COLO668 (cell line): ENCODE results near the gene GPR34.
"Not testable (repeated sequence)": the region's sequence is repeated elsewhere in the genome, so short reads cannot be mapped to it uniquely, and the experiment has no call there.

Experiments
- DNase-seq: peaks from one replicate; lab custom pipeline; 2025; ENCODE audit not compliant: unreplicated experiment; lab: John Stamatoyannopoulos, UW

The GPR34 gene

DNA sequence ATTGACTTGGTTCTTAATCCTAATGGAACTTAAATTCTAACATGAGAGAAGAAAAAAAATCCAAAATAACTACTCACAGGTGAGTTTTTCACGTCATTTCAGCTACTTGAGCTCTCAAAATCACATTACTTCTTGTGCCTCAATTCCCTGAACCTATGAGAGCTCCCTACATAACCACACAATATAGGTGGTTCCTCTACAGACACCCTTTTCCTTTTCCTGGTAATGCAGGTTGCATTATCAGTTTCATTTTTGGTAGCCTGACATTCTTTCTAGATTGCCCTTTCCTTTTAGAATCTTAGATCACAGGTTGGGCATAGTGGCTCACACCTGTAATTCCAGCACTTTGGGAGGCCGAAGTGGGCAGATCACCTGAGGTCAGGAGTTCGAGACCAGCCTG is 4.3 kb downstream of the GPR34 start:
- DNase-seq: no peak

DNA sequence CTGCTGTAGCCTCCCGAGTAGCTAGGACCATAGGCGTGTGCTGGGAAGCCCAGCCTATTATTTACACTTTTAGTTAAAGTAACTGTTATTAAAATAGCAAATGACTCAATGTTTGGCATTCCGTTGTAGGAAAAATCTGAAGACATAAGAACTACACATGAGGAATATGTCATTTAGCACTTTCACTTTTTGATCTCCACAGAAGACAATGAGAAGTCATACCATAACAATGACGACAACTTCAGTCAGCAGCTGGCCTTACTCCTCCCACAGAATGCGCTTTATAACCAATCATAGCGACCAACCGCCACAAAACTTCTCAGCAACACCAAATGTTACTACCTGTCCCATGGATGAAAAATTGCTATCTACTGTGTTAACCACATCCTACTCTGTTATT is 6.7 kb downstream of the GPR34 start:
- DNase-seq: no peak

DNA sequence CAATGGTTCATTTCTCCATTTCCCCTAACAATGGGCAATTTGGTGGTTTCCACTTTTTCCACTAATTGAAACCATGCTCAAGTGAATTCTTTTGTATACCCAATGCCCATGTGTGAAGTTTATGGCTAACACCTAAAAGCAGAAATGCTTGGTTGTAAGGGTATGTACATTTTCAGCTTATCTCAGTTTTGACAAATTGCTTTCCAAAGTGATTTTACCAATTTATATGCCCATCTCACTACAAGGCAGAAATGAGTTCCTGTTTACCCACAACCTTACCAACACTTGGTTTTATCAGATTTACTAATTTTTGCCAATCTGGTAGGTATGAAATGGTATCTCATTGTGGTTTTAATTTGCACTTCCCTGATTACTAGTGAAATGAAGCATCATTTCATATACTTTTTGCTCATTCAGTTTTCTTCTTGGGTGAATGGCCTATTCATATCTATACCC is 14.8 kb downstream of the GPR34 start:
- no peak for DNase-seq

DNA sequence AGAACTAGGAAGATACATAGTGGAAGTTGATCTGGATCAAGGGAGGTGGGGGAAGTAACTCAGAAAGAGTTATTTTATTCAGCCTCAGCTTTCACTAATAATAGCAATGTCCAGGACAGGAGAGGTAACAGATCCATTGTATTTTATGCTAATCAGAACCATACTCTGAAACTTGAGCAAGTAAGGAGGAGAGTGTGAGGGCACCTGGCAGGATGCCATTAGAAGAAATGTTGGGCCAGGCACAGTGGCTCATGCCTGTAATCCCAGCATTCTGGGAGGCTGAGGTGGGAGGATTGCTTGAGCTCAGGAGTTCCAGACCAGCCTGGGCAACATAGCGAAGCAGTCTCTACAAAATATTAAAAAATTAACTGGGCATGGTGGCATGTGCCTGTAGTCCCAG is 16.3 kb downstream of the GPR34 start:
- no peak for DNase-seq

DNA sequence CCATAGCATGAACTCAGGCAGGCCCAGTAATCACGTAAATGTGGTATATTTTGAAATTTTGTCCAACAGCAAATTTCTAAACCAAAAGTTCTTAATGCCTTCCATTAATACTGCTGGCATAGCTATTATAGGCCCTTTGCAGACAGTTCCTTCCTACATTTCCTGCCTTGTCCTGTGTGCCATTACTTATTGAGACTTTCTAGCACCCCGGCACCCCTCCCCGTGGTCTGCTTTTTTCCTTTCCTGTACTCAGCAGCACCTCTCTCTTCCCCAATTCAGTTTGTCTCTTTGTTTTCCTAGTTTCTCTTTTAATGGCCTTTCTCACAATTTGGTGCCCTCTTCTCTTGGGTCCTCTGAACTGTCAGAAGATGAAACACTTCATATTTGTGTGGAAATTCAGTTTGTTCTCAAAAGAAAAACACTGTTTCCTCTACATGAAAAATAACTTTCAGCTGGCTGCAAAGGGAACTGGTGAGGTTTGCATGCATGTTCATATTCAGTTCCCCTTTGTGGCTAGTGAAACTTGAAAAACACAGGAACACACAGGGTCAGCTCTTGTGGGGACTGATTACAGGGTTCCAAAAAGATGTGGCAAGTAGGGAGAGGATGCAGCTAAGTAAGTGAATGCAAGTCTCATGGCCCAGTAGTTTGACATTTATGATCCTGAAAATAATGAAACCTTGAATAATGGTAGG is 17.1 kb downstream of the GPR34 start:
- DNase-seq: no peak

DNA sequence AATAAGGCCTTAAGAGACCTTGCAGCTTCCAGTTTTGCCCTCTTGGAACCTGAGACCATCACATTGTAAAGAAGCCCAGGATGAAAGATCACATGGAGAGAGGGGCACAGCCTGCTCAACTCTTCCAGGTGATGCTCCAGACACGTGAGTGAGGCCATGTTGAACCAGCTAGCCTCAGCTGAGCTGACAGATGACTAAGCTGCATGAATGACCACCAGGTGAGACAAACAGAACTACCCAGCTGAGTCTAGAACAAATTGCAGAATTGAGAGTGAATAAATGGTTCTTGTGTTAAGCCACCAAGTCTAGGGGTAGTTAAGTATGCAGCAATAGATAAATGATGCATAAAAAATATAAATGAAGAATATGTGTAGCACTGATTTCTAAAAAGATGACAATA is 18.4 kb downstream of the GPR34 start:
- no peak for DNase-seq

DNA sequence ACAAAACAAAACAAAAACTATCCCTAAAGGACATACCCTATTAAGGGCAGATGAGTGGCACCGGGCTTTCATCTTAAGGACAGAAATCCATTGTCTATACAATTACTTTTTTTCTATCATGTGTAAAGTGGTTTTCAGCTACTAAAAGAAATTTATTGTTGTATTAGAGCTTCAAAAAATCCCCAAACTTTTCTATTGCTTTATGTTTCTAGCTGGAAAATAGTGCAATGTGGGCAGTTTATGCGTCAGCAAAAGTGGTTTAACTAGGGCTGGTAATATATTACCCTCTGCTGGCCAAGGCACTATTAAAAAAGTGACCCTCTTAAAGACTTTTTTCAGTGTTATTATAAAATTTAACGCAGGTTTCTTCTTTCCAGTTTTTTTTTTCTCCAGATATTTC is 19.7 kb downstream of the GPR34 start:
- no peak for DNase-seq

DNA sequence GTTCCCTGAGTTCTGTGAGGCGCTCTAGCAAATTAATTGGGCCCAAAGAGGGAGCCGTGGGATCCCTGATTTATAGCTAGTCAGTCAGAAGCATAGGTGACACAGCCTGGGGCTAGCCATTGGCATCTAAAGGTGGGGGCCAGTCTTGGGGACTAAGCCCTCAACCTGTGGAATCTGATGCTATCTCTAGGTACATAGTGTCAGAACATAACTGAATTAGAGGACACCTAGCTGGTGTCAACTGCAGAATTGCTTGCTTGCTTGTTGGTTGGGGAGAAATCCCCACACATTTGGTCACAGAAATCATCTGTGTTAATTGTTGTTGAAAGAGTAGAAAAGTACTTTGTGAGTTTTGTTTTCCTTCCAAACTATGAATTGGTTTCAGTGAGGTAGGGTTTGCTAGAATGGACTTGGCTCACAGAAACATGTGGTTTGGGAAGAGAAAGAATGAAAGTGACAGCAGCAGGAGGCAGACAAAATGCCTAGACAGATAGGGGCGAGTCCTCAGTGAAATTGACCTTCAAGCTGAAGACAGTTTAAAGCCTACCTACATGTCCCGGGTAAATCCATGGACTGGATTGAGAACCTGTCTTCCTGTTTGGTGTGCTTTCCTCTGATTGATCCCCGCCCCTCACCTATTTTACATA is 22.4 kb downstream of the GPR34 start:
- DNase-seq: no peak

DNA sequence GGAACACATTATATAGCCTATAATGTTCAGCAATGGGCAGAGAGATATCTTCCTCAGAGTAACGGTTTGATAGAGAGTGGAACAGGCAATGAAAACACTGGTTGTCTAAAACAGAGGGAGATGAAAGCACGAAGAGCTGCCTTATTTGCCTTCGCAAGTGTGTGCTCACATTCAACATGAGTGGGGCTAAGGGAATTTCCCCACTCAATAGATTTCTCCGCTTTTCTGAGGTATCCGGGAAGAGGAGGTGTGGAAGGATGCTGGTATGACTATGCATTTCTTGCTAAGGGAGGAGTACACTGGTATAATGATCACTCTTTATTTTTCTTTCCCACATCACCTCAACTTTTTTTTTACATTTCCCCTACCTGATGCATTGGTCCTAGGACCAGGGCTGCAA is 27.4 kb downstream of the GPR34 start:
- no peak for DNase-seq

DNA sequence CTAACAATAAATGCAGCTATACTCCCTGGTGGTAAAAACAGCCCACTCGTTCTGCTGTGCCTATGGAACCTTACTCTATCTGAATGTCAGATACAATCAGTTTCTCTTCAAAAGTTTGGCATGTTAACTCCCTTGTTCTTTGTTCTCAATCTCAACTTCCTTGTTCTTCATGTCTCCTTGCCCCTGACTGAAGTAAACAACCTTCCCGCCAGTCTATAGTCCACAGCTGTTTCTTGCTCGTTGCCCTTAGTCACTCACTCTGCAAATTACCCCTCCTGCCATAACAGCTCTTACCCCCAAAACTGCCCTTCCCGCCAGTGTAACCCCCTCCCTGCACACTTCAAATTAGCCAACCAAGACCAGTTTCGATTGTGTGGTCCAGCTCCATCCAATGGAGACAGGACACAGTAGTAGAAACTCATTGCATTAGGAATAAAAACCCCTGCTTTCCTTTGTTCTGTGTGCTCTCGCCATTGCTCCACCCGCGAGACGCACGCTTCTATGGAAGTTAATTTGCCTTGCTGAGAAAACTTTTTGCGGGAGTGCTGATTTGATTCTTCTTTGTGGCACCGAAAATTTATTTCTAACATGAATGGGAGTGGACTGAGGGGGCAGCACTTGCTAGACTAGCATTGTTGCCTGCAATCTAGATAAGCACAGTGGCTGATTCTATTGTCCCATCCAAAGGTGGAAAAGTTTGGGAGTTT is 28.1 kb downstream of the GPR34 start:
- no peak for DNase-seq

DNA sequence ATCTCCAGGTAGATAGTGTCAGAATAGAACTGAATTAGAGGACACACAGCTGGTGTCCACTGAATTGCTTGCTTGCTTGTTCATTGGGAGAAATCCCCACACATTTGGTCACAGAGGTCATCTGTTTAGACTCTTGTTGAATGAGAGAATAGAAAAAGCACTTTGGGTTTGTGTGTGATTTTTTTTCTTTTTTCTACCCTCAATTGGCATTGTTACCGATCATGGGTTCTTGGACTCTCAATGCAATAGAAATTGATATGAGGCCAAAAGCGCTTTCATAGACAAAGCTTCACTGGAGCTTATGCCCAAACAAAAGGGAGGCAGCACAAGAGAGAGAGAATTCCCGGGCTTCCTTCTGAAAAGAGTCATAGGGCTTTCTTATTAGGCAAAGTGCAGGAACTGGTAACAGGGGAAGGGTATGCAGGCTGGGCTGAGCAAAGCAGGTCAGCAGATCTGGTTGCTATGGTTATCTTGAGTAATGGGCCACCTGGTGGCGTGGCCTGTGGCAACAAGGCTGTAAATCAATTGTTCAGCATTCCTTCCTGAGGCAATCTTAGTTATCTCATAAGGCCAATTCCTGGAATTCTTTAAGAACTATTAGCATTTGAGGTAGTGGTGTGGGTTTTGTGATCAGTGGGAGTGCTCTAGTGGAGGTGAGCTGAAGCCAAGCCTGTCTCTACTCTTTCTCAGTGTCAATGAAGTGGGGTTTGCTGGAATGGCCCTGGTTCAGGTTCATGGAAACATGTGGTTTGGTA is 29.9 kb downstream of the GPR34 start:
- no peak for DNase-seq

DNA sequence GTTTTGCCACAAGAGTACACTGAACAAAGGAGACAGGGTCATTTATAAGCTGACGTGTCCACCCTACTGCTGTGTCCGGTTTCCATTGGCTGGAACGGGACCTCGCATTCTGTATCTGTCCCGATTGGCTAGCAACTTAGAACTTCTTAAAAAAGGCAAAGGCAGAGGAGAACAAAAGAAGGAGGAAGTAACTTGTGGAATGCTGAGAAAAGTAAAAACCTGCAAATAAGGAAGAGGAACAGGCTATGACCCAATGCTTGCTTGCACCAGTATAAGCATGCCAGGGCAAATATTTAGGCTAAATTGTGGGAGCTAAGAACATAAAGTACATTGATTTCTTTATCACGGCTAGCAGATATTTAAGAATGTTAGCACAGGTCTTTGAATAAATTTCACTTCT is 30.8 kb downstream of the GPR34 start:
- not testable (repeated sequence) for DNase-seq

DNA sequence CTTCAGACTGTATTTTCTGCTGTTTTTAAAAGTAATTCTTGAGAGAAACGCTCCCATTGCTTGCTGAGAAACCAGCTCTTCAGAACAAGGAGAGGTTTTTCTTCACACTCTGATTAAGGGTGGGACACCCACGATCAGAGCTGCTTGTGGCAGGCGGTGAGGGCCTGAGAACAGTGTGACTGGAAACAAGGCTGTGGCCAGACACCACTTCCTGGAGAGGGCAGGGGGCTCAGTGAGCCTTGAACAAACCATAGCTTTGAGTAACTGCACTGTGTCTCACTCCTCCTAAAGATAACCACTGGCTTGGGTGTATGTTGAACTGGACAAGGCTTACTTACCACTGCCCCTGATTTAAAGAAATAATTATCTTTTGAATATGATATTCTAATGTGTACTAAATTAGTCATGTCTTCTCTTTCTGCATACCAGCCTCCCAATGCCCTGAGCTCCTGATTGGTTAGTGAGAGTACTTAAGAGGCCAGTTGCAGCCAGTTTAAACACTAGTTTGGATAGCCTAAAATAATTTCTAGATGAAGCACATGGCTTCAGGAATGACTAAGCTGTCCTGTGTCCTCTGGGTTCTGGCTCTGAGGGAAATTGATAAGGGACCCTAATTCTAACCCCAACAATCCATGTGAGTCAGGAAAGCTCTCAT is 31.5 kb downstream of the GPR34 start:
- no peak for DNase-seq

DNA sequence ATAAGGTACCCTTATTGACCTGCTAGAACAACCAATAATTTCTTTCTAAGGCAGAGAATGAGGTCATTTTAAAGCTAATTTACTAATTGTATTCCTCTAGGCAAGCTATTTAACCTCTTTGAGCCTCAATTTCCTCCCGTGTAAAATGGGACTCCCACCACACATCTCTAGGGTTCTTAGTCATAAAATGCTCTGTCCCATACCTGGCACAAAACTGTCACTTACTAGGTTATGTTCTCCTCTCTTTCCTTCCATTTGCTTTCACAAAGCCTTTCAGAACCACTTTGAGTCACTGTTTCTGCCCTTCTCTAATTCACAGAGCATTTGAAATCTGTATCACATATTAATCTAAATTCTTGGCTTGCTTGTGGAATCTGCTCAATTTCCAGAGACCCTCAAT is 32.8 kb downstream of the GPR34 start:
- no peak for DNase-seq

DNA sequence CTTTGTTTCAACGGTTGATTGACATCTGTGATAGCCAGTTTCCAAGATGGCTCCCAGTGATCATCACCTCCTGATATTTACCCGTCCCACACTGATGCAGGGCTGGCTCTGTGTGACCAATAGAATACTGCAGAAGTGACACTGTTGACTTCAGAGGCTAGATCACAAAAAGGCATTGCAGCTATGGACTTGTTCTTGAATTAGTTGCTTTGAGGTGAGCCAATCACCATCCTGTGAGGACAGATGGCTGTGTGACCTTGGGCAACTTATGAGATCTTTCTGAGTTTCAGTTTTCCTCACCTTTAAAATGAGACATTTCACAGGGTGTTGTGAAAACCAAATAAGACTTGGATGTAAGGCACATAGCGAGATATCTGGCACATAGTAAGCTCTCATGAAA is 33.4 kb downstream of the GPR34 start:
- no peak for DNase-seq

DNA sequence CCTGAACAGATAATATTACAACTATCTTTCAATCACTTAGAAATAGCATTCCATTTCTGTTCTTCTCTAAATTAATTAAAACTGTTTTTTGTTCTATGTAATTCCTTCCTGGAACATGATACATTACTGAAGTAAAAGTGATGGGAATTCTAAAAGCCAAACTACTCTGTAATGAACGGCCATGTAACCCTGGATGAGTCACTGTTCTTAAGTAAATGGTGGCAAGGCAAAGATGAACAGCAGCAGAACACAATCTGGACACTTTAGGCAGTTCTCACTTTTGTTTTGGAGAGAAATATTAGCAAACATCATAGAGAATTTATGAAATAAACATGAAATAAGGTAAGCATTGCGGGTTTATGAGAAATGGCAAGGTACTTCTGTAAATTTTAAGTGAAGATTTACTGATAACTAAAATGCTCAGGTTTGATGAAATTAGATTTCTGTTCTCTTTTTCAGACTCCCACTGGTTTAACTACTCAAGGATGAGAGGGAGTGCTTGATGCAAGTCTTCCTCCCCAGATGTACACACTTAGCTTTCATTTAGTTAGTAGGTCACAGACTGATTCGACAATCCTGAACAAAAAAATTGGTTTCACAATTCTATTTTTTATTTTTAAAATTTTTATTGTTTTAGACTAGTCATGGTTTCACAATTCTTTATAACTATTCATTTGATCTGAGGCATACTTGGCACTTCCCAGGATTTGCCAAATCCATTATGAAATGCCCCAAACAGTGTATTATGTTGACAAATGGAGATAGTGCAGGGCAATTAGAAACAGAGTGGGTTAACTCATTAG is 34.2 kb downstream of the GPR34 start:
- DNase-seq: no peak

DNA sequence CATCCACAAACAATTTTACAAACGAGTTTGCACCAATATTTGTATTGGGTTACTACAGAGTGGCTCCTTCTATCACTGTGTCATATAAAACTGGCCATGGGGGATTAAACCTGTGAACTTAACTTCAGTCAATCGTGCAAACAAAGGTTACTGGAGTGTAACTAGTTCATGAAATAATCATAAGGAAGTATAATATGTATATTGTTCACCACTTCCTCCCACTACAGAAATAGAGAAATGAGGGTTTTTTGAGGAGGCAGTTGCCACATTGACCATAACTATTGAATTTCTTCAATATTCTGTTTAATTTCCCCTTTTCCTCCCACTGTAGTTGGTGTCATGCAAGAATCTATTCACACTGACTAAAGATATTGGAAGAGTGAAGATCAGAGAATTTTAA is 35.1 kb downstream of the GPR34 start, which contains the start of gene GPR82:
TSS of gene GPR82 (plus strand) at position 356 of the 400 bp plus-strand sequence. CDS start 2,846 bp downstream, outside the sequence.
- no peak for DNase-seq

DNA sequence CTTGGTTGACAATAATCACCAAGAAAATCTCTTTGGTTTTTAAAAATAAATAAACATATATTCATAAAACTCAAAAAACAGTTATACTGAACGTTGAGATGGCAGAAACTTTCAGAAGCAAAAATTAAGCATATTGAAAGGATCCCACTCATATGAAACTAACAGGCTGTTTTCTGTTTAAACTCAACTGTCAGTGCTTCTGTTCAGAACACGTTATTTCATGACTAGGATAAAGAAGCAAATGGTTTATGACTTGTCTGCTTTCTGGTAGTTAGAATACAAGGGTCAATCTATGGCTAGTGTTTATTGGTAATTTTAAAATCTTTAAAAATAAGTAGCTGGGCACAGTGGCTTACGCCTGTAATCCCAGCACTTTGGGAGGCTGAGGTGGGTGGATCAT is 39.4 kb downstream of the GPR34 start:
- DNase-seq: no peak

DNA sequence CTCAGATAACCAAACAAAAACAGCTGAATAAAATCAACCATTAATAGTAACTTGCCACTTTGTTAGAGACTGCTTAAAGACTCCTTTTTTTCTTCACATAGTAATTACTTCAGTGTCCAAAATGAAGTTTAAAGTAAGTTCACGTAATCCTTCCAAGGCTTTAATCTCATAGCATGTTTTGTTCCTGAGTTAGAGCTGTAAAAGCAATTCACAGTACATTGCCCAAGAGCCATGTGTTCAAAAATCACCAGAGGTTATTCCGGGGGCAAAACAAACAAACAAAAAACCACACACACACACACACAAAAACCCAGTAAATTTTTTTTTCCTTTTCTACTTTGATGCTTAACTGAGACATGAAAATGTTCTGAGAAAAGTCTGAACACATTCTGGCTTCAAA is 41.3 kb downstream of the GPR34 start:
- DNase-seq: no peak

DNA sequence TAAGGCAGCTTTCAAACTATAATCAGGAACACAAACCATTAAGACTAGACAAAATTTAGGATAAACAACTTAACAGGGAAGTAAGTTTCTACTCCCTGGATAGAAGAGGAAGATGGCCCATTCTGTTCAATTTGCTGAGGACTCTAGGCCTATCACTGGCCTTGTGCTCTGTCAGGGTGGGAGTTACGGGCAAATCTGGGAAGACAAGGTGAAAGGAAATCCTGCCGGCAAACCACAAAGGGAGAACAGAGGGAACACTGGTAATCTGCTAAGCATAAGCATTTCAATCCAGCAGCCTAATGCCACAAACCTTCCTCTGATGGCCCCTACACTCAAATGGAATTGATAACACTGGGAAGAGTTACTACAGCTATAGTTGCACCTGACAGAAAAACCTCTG is 43.5 kb downstream of the GPR34 start:
- DNase-seq: no peak
